Stimulated activated CD8-positive, alpha-beta memory T cell treated with anti-CD3 and anti-CD28 coated beads, Interleukin-15, amount 100 ng/mL, for 4 hours (primary cell): ENCODE measurements around the gene CTAGE8.
"Not testable (repeated sequence)": the region's sequence is repeated elsewhere in the genome, so short reads cannot be mapped to it uniquely, and the experiment has no call there.

ENCODE experiments used
- DNase-seq, 2 donors: peaks; one replicate each; pipeline ENCODE4 v3.0.0-alpha.2; 2020; ENCODE audit warnings: low read depth in 2 of 2

The CTAGE8 gene, protein sequence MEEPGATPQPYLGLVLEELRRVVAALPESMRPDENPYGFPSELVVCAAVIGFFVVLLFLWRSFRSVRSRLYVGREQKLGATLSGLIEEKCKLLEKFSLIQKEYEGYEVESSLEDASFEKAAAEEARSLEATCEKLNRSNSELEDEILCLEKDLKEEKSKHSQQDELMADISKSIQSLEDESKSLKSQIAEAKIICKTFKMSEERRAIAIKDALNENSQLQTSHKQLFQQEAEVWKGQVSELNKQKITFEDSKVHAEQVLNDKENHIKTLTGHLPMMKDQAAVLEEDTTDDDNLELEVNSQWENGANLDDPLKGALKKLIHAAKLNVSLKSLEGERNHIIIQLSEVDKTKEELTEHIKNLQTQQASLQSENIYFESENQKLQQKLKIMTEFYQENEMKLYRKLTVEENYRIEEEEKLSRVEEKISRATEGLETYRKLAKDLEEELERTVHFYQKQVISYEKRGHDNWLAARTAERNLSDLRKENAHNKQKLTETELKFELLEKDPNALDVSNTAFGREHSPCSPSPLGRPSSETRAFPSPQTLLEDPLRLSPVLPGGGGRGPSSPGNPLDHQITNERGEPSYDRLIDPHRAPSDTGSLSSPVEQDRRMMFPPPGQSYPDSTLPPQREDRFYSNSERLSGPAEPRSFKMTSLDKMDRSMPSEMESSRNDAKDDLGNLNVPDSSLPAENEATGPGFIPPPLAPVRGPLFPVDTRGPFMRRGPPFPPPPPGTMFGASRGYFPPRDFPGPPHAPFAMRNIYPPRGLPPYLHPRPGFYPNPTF

DNA sequence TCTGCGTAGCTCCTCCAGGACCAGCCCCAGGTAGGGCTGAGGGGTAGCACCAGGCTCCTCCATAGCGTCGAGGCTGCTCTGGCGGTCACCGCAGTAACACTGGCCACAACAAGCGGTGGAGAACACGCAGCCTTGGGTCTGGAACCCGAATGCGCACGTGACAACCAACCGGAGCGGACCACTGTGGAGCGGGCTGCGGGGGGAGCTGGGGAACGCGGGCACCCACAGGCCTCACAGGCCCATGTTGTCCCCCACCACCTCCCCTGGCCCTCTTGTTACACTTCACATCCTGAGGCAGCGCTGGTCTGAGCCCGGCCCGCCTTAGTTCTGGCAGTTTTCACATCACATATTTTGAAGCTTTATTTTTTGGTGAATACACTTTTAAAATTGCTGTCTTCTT lies at the start of gene CTAGE8:
CTAGE8 (minus strand) TSS at position 101 of the 400 bp plus-strand sequence; CDS start at position 63, 38 bp downstream.
- DNase-seq = not testable (repeated sequence)

DNA sequence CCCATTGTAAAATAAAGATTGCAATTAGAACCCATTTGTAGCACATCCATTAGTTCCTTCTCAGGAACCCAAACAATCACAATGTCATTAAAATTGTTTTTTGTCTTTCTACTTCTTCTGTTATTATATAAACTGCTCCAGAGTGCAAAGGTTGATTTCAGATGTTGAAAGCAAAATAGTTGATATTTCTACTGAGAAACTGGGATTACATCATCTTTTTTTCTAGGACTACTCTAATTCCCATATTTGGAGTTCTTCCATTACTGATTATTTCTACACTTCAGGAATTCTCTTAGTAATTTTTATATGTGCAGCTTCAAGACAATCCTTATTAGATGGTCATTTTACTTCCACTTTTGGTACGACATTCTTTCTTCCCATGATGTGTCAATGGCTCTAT lies 48.4 kb upstream of the CTAGE8 start:
- not testable (repeated sequence) for DNase-seq

DNA sequence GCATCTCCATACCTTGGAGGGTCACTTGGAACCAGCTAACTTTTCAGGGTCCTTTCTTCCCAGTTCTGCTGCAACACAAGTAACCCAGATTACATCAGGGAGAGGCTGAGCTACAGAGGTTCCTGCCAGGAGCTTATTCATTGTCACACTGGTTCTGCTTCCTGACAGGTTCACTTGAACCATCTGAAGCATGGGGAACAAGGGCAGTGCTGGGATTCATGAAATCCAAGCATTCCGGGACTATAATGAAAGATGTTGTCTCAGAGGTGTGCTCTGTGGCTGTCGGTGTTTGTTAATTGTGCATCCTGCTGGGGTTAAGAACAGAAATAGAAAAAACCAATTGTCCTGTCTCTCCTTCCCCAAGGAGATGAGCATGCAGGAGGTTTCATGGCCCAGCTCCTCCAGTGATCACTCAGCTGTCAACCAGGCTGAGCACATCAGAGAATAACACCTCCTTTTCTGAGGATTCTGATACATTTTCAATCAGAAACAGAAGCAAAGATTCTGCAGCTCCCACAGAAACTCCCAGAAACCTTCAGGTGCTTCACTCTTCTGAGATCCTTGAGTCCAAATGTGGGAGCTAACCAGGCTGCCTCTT lies 42.9 kb upstream of the CTAGE8 start, which contains the start of gene OR2A1:
OR2A1 (plus strand) TSS at position 548 of the 598 bp plus-strand sequence. CDS start 5,706 bp downstream, outside the sequence.
- DNase-seq = not testable (repeated sequence)

DNA sequence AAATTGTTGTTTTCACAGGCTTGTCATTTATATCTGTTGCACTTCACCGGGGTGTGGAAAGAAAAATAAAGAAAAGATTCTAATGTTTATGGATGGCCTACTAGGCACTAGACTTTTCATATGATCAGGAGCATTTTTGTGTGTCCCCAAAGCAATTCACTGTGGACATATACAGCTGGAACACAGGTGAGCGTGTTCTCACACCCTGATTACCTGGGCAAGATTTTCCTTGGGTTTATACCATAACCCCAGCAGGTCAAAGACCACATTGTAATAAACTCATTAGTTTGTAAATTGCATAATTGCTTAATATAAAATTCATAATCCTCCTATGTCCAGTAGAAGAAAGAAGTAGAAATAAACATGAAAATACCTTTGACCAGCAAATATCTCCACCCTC lies 42.1 kb upstream of the CTAGE8 start:
- DNase-seq = not testable (repeated sequence)

DNA sequence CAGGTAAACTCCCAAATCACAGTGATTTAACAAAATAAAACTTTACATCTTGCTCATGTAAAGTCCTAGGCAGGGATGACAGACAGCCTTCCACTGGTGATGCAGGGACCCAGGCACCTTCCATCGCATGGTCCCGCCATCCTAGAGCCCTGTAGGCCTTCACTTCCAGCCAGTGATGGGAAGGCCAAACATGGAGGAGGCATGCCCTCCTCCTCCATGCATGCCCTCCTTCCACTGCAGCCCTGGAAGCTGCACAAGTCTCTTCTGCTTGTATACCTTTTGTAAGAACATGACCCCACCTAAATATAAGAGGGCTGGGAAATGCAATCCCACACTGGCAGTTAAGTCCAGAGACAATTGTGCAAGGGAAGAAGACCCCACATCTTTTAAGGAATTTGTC lies 40.6 kb upstream of the CTAGE8 start:
- not testable (repeated sequence) for DNase-seq

DNA sequence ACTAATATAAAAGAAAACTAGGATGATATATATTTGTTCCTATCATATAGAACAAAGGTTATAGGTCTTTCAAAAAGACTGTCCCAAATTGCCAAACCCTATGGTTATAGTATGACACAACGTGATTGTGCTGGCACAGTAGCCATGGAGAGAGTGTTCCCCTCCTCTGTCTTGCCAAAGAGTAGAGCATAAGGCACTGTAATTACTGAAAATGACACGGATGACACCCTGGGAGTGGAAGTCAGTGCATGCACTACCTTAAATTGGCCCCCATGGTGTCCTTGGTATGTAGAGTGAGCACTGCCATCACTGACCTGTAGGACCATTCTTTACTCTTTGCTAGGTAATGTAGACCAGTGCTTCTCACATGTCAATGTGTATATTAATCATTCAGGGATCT lies 36.1 kb upstream of the CTAGE8 start:
- not testable (repeated sequence) for DNase-seq

DNA sequence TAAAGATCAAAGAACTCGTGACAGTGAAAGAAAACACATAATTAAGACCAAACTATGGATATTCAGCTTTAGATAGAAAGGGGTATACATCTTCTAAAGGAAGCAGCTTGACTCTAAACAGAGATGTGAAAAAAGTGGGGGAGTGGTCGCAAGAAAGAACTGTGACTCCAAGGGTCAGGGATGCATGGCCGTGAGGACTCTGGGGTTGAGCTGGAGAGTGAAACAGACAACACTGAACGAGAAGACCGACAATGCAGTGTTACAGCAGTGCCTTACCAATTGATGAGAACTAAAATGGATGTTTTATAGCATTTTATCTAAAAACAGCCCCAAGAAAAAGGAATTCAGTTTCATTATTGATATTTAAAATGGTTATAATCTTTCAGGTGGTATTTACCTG lies 34.5 kb upstream of the CTAGE8 start:
- not testable (repeated sequence) for DNase-seq

DNA sequence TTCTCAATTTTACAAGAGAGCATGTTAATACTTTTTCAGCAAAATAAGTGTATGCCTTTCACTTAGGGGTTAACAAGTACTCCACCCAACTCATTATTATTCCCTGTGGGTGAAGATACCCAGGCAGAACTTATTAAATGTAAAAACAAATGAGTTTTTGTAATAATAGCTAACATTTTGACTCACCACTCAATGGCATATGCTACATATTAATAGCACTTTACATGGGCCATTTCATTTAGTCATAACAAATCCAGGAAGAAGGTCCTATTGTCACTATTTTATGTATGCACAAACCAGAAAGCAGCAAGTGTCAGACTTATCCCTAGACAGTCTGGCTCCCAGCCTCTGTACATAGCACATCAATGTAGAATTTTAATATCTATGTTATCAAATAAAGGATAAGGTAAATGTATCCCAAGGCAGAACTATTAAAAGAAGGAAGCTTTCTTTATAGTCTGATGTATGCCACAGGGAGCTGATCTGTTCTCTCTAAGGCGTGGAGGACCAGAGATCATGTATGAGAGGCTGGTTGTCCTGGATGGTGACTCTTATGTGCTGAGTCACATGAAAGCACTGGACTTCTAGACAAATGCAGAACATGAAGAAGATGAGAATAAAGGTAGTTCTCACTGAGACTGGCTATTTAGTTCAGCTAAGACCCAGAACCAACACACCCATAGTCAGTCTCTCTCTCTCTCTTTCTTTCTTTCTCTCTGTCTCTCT lies 33.7 kb upstream of the CTAGE8 start:
- DNase-seq = not testable (repeated sequence)

DNA sequence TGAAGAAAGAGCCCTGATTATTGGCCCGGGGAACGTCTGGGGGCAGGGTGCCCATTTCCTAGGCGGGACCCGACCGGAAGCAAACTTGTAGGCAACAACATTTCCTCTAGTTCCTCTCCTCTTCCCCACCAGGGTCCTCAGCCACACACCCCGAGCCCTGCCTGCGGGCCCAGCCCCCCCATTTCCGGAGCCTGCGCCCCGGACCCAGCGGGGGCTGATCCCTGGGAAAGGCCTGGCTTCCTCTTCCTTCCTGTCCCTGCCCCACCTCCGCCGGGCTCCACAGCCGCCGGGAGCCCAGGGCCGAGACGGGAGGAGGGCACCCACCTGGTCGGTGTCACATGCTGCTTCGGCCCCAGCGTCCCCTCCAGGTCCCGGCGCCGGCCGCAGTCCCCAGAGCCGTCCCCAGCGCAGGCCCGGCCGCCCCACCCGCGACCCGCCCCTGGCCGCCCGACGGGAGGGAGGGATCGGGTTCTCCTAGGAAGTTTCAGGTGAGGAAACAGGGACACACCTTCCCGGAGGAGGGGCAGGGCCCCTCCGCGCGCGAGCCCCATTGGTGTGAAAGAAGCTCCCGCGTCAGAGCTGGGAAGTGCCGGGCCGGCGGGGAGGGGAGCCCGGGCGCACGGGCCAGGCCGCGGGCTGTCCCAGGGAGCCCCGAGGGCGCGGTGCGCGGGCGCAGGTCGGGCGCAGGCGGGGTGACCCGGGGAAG lies 24.9 kb upstream of the CTAGE8 start:
- not testable (repeated sequence) for DNase-seq

DNA sequence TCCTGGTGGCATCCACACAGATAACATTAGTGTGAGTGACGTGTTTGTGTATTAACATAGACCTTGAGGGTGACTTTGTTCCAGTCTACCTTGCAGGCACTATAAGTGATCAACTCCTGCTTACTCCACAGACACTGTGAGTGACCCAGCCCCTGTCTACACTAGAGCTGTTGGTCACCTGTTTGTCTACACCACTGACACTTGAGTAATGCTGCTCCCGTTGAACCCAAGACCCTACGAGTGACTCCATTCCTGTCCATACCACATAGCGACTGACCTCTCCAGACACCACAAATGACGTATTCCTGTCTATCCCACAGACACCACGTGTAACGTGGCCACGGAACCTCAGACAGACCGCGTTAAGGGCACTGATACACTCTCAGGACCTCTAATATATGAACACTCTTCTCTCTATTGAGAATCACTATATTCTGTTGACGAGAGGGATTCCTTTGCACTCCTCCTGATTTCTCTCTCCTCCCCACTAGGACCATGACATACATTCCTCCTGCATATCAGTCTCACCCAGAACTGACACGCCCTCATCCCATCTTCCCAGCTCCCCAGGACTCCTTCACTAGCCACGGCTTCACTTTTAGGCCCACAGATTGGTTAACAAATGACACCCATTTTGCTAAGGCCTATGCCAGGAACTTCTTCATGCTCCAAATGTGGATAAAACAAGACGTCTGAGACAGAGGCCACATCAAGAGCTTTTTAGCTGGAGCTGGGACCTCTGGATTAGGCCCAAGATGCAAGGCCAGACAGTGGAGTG lies 23.5 kb upstream of the CTAGE8 start:
- not testable (repeated sequence) for DNase-seq

DNA sequence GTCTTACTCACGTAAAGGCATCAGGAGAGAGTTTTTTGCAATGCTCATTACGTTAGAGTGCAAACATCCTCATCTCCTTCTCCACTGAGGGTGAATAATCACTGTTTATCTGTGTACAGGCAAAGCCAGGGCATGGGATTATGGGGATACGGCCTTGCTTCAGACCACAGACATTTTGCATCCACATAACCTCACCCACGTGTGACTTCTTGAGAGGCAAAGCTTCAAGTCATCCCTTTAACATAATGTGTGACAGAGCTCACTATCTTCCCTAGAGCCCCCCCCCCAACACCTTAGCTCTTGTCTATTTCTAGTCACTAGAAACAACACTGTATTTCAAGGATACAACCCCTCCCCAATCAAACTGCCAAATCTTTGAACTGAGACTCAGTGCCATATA lies 22.5 kb upstream of the CTAGE8 start:
- not testable (repeated sequence) for DNase-seq

DNA sequence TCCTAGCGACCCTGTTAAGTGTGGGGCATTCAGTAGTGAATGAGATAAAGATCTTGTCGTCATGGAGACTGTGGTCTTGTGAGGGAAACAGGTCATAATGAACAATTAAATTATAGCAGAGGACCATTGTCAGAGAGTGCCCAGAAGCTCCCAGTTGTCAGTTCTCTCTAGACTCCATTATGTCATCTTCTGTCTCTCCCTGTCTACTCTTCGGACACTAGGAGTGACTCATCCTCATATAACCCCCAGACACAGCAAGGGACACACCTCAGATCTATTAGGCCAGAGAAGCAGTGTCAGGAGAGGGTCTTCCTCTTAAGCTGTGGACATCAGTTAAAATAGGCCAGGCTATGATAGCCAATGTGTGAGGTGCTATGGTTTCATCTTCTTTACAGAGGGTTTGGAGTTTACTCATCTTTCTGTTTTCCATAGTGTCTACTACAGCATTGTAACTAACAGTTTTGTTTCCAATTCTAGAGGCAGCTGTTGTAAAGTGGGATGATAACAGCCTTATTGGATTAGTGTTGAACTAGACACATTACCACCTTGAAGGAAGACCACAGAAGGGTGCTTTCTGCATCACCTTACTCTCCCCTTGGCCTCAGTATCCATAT lies 18.2 kb upstream of the CTAGE8 start:
- DNase-seq = not testable (repeated sequence)

DNA sequence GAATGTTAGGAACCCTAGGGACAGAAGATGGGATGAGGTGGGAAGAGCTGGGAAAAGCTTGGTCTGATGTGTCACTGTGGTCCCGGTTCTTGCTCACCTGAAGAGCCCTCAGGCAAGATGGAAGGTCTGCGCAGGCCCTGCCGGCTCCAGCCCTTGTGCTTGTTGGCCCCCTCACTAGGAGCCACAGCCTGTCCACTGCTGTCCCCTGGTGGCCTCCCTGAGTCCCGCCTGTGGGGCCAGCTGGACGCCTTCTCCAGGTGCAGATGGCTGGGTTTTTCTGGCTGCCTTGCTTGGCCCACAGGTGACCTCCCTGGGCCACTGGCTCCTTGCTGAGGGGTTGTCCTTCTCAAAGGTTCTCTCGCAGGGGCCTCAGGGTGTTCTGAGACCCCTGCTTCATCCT lies 14.6 kb upstream of the CTAGE8 start:
- DNase-seq = not testable (repeated sequence)

DNA sequence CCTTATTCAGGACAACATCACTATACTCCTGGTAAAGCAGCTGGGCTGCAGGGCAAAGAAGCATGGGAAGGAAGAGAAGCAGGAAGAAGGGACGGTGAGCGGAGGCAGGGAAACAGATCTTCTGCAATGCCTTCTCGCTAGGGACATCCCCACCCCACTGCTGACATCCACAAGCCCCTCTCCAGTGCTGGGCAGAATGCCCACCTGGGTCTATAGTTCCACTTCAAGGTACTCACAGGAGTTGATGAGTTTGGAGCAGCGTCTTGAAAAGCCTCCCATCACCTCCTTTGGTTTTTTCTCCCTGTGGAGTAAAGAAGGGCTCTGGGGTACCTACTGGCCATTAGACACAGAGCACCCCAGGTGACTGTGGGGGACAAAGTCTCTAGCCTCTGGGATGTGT lies 13.4 kb upstream of the CTAGE8 start:
- DNase-seq = not testable (repeated sequence)

DNA sequence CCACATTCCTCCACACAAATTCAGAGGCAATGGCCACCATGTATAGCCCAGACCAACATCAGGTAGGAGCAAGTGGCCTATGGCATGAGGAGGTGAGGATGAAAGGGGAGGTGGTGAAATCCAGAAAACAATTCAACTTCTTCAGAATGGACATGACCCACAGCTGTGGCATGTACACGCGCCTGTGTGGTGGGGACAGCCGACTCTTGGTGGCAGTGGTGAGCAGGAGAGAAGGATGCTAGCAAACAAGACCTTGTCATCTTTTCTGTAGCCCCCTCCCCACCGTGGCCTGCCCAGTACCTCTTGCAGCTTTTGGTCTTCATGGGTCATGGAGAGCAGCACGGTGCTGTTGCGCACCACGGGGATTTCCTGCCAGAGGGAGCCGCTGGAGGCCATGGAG lies 12.9 kb upstream of the CTAGE8 start:
- not testable (repeated sequence) for DNase-seq

DNA sequence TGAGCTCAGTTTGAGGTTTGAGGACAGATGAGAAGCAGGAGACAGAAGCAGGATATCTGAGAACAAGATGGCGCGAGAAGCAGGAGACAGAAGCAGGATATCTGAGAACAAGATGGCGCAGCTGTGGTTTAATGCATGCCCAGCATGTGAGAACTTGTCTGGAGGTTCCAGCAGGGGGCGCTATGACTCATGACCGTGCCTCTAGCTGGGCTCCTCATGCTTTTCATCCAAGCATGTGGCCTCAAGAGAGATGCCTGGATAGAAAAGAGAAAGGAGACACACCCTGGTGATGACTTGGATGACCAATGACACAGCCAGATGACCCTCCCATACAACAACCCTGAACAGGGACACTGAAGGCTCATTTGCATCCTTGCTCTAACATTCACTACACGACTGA lies 10.9 kb upstream of the CTAGE8 start:
- DNase-seq = not testable (repeated sequence)

DNA sequence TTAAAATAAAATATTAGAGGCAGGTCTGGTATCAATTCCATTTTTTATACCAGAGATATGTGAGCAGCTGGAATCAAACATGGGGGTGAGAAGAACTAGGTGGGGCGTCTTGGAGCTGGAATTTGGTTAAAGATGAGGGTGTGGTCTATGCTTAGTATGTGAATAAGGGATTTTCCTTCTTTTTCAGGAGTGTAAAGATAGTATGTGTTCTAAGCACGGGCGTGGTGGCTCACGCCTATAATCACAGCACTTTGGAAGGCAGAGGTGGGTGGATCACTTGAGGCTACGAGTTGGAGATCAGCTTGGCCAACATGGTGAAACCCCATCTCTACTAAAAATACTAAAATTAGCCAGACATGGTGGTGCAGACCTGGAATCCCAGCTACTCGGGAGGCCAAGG lies 6.2 kb upstream of the CTAGE8 start:
- DNase-seq = not testable (repeated sequence)

DNA sequence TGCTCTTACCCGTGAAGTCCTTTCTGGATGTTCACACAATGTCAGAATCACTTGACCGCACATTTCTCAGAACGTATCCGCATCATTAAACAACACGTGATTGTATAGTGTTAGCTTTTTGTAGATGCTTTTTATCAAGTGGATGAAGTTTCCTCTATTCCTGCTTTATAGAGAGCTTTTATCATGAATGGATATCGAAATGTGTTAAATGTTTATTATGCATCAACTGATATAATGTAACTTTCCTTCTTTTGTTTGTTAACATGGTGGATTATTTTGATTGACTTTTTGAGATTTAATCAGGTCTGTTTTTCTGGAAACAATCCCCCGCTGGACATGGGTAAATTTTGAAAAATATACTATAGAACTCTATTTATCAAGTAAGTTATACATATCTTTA lies 4.4 kb downstream of the CTAGE8 start, which contains the start of gene OR2A7:
OR2A7 (minus strand) TSS at position 101 of the 400 bp plus-strand sequence. CDS start 5,164 bp downstream, outside the sequence.
- DNase-seq = not testable (repeated sequence)

DNA sequence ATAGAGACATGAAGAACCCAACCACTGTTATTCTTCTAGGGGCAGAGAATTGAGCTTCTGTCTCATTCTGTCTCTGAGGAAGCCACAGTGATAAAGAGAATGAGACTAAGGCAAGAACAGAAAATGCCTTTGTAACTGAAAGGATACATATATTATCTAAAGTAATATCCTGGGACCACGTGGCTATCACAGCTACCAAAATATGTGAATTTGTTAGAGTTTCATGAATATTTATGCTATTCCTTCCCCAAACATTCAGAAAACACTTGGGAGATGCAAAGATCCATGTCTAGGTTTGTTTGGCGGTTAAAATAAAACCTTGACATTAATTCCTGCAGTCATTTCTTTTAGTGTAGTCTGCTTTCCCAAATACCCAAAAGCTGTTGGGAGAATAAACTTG lies 7.0 kb downstream of the CTAGE8 start:
- DNase-seq = not testable (repeated sequence)
